GM19328 (cell line): ENCODE results near the gene ITGAL.
A peak's percentile ranks its signal among the peaks of the same experiment; 100 is the strongest.
"Not testable (repeated sequence)": the region's sequence is repeated elsewhere in the genome, so short reads cannot be mapped to it uniquely, and the experiment has no call there.

Experiments
- ATAC-seq: cut with Tn5 transposase; IDR thresholded peaks from one replicate; pipeline ENCODE4 v1.9.1; 2021; ENCODE audit warnings: mild to moderate bottlenecking, moderate library complexity; ENCODE audit not compliant: unreplicated experiment

The ITGAL gene

DNA sequence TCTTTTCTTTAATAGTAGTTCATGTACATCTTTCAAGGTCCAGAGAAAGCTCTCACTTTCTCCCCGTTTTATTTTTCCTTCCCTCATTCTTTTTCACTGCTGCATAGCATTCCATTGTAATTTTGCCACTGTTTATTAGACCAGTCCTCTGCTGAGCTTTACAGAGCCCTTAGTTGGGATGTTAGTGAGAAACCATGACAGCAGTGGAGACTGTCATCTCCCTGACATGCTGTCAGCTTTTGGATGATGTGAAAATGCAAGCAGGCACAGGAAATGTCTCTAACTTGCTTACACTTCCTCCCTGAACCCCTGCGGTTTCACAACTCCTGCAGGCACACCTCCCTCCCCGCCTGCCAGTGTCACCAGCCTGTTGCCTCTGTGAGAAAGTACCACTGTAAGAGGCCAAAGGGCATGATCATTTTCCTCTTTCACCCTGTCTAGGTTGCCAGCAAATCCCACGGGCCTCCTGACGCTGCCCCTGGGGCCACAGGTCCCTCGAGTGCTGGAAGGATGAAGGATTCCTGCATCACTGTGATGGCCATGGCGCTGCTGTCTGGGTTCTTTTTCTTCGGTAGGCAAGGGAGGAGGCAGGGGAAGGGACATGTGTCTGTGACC is at the start of gene ITGAL:
TSS of gene ITGAL (plus strand) at position 415 of the 615 bp plus-strand sequence. CDS start at position 511, 96 bp downstream.
- no peak for ATAC-seq

DNA sequence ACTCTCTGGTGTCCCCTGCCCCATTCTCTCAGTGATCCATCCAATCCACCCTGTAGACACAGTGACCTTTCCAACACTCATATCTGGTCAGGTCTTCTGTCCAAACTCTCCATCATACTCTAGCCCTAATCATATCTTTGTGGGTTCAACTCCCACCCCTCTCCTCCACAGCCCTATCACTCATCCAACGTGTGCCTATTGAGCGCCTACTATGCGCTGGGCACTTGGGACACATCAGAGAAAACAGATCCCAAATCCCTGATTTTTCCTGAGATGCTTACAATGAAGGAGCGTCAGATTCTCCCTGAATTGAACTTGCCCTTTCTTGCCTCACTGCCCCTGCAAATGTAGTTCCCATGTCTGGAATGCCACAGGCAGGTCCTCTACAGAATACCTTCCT is 44.5 kb upstream of the ITGAL start:
- no peak for ATAC-seq

DNA sequence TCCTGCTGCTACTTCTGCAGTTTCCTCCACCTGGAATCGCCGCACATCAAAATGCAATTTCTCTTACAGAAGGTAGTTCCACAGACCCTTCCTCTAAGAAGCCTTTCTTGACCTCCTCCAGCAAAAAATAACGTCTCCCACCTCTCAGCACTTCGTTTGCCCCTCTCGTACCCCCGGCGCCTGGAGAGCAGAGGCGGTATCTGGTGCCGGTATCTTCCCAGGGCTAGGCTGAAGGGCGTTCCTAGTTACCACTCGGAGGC is 43.2 kb upstream of the ITGAL start:
- no peak for ATAC-seq

- ATAC-seq: peak; percentile 96
Measured at GRCh38 chr16:30429678-30430427, 42.7 kb upstream of the ITGAL start, which contains the start of gene DCTPP1. Gene DCTPP1 (minus strand): TSS chr16:30430030. CDS start chr16:30429980, 50 bp downstream.

DNA sequence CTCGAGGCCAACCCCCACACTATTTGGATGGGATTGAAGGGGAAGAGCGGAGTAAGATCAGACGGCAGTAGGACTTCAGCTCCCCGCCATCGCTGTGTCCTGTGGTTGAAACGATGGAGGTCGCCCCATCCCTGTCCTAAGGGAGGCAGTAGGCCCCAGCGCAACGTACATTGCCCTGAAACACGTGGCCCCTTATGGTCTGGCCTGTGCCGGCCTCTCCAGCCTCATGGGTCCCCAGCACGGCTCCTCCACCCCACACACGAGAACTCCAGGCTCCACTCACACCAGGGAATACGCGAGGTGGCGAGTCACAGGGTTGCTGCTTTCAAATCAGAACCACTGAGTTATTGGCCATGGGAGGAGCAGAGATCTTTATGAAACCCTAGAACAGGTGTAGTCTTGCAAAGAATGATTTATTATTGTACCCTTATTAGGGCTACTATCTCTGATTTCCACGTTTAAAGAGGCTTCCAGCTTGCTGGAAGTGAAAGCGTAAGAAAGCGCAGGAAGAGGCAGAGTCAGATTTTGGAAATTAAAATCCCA is 42.0 kb upstream of the ITGAL start:
- ATAC-seq: no peak

- ATAC-seq: no peak
Measured at GRCh38 chr16:30434852-30435251, 37.7 kb upstream of the ITGAL start.

GRCh38 chr16:30437511-30438046 is 35.0 kb upstream of the ITGAL start:
- ATAC-seq: no peak

DNA sequence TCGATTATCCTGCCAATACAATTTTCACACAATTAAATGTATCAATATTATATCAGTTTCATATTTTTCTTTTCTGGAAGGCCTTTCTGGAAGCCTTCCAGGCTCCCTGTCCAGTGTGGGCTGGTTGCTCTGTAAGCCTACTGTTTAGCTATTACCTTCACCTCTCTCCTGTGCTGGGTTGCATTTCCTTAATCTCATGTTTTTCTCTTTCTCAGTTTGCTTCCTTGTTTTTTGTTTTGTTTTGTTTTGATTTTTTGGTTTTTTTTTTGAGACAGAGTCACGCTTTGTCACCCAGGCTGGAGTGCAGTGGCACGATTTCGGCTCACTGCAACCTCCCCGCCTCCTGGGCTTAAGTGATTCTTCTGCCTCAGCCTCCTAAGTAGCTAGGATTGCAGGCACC is 33.7 kb upstream of the ITGAL start:
- ATAC-seq: no peak

DNA sequence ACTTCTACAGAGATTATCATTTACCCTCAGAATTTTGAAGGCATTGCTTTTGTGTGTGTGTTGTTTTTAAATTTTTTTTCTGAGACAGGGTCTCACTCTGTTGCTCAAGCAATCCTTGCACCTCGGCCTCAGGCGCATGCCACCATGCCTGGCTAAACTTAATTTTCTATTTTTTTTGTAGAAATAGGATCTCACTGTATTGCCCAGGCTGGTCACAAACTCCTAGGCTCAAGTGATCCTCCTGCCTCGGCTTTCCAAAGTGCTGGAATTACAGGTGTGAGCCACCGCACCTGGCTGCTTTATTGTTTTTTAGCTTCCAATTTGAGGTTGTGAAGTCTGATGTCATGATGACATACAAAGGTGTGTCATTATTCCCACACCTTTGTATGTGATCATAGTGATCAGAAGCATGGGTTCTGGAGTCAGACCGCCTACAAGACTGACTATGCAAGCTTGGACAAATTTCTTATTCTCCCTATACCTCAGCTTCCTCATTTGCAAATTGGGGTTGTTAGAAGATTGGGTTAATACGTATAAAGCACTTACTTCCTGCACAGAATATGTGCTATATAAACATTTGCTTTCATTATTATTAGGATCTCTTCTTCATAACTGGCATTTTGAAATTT is 32.7 kb upstream of the ITGAL start:
- no peak for ATAC-seq

DNA sequence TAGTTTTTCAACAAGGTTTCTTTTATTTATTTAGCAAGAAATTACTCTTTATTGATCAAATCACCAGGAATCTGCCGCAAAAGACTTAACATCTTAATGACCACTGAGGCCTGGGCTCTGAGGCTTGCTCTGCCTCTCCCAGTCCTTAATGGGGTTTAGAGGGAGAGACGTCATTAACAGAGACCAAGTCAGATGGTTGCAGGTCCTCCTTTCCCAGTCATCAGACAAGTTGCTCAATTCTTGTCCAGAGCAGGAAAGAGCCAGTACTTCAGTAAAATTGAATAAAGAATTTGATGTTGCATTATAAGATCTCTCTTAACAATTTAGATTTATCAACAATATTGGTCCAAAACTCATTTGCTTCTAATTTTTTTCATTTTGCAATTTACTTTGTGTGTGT is 28.9 kb upstream of the ITGAL start:
- no peak for ATAC-seq

- ATAC-seq: no peak
Measured at GRCh38 chr16:30444231-30445148, 28.1 kb upstream of the ITGAL start.

DNA sequence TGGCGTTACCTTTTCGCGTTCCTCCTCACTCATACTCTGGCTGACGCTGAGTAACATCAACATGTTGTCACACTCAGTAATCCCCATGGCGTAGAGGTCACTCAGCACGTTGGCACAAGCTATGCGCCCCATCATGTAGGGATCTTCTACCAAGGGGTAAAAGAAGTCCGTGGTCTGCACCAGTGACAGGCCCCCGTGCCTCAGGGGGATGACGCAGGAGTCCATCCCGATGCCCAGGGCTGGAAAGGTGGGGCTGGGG is 27.5 kb upstream of the ITGAL start:
- ATAC-seq: no peak

GRCh38 chr16:30445408-30446202 is 26.9 kb upstream of the ITGAL start, which contains the start of gene SEPHS2:
Gene SEPHS2 (minus strand): TSS chr16:30445874. CDS start chr16:30445727, 147 bp downstream.
- peak; percentile 90 for ATAC-seq

- no peak for ATAC-seq
Measured at GRCh38 chr16:30446203-30446595, 26.3 kb upstream of the ITGAL start.

- no peak for ATAC-seq
Measured at GRCh38 chr16:30447512-30448226, 24.9 kb upstream of the ITGAL start.

DNA sequence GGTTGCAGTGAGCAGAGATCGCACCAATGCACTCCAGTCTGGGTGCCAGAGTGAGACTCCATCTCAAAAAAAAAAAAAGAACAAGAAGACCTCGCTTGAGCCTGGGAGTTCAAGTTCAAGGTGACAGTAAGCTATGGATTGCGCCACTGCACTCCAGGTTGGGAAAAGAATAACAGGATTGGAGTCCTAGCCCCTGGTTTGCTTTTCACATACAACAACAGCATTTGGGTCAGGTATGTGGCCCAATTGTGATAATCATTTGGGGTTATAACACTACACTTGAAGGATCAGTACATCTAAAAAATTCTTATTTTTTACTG is 23.5 kb upstream of the ITGAL start:
- ATAC-seq: no peak

GRCh38 chr16:30452709-30453580 is 19.6 kb upstream of the ITGAL start:
- ATAC-seq: not testable (repeated sequence)

GRCh38 chr16:30456302-30456701 is 16.2 kb upstream of the ITGAL start:
- ATAC-seq: no peak

DNA sequence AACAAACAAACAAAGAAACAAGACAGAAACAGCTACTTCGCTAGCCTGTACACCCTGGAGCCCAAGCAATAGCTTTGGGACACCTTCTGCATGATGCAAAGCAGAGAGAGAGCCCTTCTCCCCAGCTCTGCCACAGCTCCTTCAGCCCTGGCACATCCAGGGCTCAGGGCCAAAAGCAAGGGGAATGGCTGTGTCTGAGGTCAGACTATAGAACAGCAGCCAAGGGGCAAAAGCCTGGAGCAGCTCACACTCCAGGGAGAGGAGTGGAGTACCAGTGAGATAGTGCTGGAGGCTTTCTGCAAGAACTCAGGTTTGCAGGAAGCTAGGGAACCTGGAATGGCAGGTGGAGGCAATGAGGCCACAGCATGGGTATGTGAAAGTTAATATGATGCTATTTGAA is 15.3 kb upstream of the ITGAL start:
- ATAC-seq: no peak
